GM12875 (cell line): ENCODE measurements around the gene SCLY.
"Not testable (repeated sequence)": the region's sequence is repeated elsewhere in the genome, so short reads cannot be mapped to it uniquely, and the experiment has no call there.

Experiments used
- H3K4me3 ChIP-seq: one replicate; pipeline ENCODE4 v1.5.1; 2011; ENCODE audit warnings: low read depth, low read length, control low read depth
- CTCF ChIP-seq: IDR thresholded peaks from 2 replicates; pipeline ENCODE4 v1.5.1; 2011; ENCODE audit warnings: low read depth, mild to moderate bottlenecking, control low read depth, inconsistent platforms, low read length, moderate library complexity, borderline replicate concordance; ENCODE audit not compliant: insufficient read depth

The SCLY gene

GRCh38 chr2:238114331-238114841, 53.6 kb downstream of the SCLY start:
- no peak for TF ChIP-seq CTCF
- no peak overlapping the region for H3K4me3 ChIP-seq

- no peak overlapping the region for H3K4me3 ChIP-seq
- no peak for TF ChIP-seq CTCF
Observed at GRCh38 chr2:238114851-238115660, 54.3 kb downstream of the SCLY start.

GRCh38 chr2:238115709-238116108, 54.9 kb downstream of the SCLY start:
- not testable (repeated sequence) for H3K4me3 ChIP-seq

GRCh38 chr2:238116298-238117198, 55.7 kb downstream of the SCLY start:
- H3K4me3 ChIP-seq = no peak overlapping the region
- no peak for TF ChIP-seq CTCF

- TF ChIP-seq CTCF = no peak
- H3K4me3 ChIP-seq = no peak overlapping the region
Observed at GRCh38 chr2:238117199-238118154, 56.7 kb downstream of the SCLY start.

- no peak for TF ChIP-seq CTCF
- no peak overlapping the region for H3K4me3 ChIP-seq
Observed at GRCh38 chr2:238119756-238120462, 59.1 kb downstream of the SCLY start.
